Measurements from ENCODE around the gene ARHGAP44. TPM values are rescaled to one million over a fixed set of nuclear protein-coding genes. Genes with fewer than 3 reads are reported as not detected.
A peak's percentile ranks its signal among the peaks of the same experiment; 100 is the strongest.

The ARHGAP44 gene
- total RNA-seq, 1 donor from 2014 or later: 0.79 TPM

DNA sequence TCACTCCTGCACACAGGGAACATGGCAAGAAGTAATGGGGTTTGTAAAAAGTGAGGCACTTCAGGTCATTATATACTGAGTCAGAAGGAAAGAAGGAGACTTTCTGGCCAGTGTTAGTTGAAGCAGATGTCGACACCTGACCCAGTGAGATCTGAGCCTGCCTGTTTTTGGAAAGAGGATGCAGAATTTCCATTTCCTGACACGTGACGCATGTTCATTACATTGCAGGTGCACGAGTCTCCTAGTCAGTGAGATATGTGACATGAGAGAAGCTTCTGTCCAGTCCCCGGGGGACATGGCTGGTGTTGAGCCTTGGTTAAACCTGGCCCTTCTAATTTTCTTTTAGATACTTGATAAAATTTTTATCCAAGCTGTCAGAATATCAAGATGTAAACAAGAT lies 166.2 kb downstream of the ARHGAP44 start:
- DNase-seq (ENCODE audit: low read depth): no peak
- Histone ChIP-seq H3K27me3 (ENCODE audit: control insufficient read depth, insufficient read depth, low read length) (no peaks in the 10 kb centered on the region), H3K4me3 (ENCODE audit: low read depth, low read length) (no peak overlapping the region), H3K36me3 (ENCODE audit: control insufficient read depth, insufficient read depth, low read length) (no peaks in the 10 kb centered on the region)
- TF ChIP-seq, protein P1, sequence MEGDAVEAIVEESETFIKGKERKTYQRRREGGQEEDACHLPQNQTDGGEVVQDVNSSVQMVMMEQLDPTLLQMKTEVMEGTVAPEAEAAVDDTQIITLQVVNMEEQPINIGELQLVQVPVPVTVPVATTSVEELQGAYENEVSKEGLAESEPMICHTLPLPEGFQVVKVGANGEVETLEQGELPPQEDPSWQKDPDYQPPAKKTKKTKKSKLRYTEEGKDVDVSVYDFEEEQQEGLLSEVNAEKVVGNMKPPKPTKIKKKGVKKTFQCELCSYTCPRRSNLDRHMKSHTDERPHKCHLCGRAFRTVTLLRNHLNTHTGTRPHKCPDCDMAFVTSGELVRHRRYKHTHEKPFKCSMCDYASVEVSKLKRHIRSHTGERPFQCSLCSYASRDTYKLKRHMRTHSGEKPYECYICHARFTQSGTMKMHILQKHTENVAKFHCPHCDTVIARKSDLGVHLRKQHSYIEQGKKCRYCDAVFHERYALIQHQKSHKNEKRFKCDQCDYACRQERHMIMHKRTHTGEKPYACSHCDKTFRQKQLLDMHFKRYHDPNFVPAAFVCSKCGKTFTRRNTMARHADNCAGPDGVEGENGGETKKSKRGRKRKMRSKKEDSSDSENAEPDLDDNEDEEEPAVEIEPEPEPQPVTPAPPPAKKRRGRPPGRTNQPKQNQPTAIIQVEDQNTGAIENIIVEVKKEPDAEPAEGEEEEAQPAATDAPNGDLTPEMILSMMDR (IDR thresholded peaks at IDR 0.05; ENCODE audit: insufficient read depth, low read length, severe bottlenecking): no peak
- peak; percentile 32 for FAIRE-seq

DNA sequence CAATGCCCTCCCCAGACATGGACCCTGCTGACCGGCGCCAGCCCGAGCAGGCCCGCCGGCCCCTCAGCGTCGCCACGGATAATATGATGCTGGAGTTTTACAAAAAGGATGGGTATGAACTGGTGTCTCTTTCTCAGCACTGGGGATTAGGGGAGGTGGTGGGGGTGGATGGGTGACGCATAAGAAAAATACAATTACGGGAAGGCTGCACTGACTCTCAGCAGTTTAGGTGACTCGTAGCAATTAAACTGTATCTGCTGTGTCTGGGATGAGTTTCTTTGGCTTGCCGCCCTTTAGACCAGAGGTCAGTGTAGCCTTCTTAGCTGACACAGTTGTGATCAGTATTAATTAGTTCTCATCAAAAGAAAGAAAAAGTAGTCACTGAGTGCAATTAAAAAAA lies 169.5 kb downstream of the ARHGAP44 start:
- Histone ChIP-seq H3K4me3 (ENCODE audit: low read depth, low read length) (no peak overlapping the region), H3K36me3 (ENCODE audit: control insufficient read depth, insufficient read depth, low read length) (no peaks in the 10 kb centered on the region), H3K27me3 (ENCODE audit: control insufficient read depth, insufficient read depth, low read length) (no peaks in the 10 kb centered on the region)
- FAIRE-seq (no peak), DNase-seq (ENCODE audit: low read depth) (no peak)
- TF ChIP-seq, protein P1 (IDR thresholded peaks at IDR 0.05; ENCODE audit: insufficient read depth, low read length, severe bottlenecking): no peak

DNA sequence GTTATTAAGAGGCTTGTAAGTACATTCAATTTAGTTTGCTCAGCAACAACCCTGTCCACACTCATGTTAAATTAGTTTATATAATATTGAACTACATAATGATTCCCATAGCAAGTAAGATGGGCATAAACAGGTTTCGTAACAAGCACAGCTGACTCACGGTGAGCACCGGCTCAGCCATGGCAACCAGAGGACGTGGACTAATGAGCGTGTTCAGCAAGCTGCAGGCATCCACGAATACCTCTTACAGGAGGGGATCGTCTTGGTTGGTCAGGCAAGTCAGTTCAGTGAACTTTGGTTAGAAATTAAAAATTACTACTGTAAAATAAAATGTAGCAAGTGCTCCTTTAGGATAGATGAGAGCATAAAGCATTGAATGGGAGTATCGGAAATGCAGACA lies 170.1 kb downstream of the ARHGAP44 start:
- FAIRE-seq (no peak), DNase-seq (ENCODE audit: low read depth) (peak; percentile 34)
- TF ChIP-seq, protein P1 (IDR thresholded peaks at IDR 0.05; ENCODE audit: insufficient read depth, low read length, severe bottlenecking): no peak
- Histone ChIP-seq H3K36me3 (ENCODE audit: control insufficient read depth, insufficient read depth, low read length) (no peaks in the 10 kb centered on the region), H3K27me3 (ENCODE audit: control insufficient read depth, insufficient read depth, low read length) (no peaks in the 10 kb centered on the region), H3K4me3 (ENCODE audit: low read depth, low read length) (no peak overlapping the region)

DNA sequence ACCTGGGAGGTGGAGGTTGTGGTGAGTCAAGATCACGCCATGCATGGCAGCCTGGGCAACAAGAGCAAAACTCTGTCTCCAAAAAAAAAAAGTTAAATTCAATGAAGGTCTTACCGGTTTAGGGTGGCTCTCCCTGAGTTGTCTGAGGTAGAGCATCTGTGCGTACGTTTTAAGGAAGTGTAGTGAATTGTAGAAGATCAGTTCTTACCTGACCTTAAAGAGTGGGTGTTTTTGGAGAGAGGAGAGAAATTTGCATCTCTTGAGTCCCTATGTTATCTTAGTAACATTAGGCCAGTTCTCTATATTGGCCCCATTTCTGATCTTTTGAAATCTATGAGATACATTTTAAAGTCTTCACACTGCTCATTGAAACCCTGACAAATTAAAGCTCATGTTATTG lies 172.4 kb downstream of the ARHGAP44 start:
- FAIRE-seq (no peak), DNase-seq (ENCODE audit: low read depth) (no peak)
- Histone ChIP-seq H3K4me3 (ENCODE audit: low read depth, low read length) (no peak overlapping the region), H3K27me3 (ENCODE audit: control insufficient read depth, insufficient read depth, low read length) (no peaks in the 10 kb centered on the region), H3K36me3 (ENCODE audit: control insufficient read depth, insufficient read depth, low read length) (no peaks in the 10 kb centered on the region)
- TF ChIP-seq, protein P1 (IDR thresholded peaks at IDR 0.05; ENCODE audit: insufficient read depth, low read length, severe bottlenecking): no peak

DNA sequence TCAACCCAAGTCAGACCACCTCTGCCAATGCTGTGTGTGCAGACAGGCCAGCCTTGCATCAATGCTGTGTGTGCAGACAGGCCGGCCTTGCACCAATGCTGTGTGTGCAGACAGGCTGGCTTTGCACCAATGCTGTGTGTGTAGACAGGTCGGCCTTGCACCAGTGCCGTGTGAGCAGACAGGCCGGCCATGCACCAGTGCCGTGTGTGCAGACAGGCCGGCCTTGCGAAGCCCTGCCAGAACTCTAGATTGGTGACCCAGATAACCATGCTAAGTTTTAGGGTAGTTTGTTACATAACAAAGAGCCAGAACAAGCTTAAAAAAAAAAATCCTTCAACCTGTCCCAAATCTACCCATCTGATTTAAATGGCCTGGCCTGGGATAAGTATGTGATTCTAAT lies 174.2 kb downstream of the ARHGAP44 start:
- Histone ChIP-seq H3K4me3 (ENCODE audit: low read depth, low read length) (no peak overlapping the region), H3K36me3 (ENCODE audit: control insufficient read depth, insufficient read depth, low read length) (no peaks in the 10 kb centered on the region), H3K27me3 (ENCODE audit: control insufficient read depth, insufficient read depth, low read length) (no peaks in the 10 kb centered on the region)
- TF ChIP-seq, protein P1 (IDR thresholded peaks at IDR 0.05; ENCODE audit: insufficient read depth, low read length, severe bottlenecking): no peak
- DNase-seq (ENCODE audit: low read depth): no peak
- FAIRE-seq: no peak

DNA sequence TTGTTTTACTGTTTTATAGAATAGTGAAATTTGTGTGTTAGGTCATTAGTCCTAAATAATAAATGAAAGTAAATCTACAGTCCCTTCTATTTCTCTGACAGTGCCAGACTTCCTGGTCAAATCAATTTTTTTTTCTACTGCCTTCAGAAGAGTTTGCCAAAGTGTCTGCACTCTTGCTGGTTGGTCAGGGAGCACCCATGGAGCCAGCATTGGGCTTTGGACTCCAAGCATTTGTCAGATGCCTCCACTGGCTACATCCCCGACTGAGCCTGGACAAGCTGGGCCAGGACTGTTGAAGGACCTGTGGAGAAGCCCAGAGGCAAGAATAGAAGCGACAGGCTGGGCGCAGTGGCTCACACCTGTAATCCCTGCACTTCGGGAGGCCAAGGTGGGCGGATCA lies 174.9 kb downstream of the ARHGAP44 start:
- DNase-seq (ENCODE audit: low read depth) (no peak), FAIRE-seq (no peak)
- no peaks in the 10 kb centered on the region for H3K36me3 ChIP-seq (ENCODE audit: control insufficient read depth, insufficient read depth, low read length)
- no peak overlapping the region for H3K4me3 ChIP-seq (ENCODE audit: low read depth, low read length)
- TF ChIP-seq, protein P1 (IDR thresholded peaks at IDR 0.05; ENCODE audit: insufficient read depth, low read length, severe bottlenecking): no peak
- H3K27me3 ChIP-seq (ENCODE audit: control insufficient read depth, insufficient read depth, low read length): no peaks in the 10 kb centered on the region

Measured in bronchial epithelial cell (primary cell).